ENCODE results near the gene RNF10.

- TF ChIP-seq CTCF (IDR thresholded peaks at IDR 0.05) (no peak), POLR2AphosphoS5 (IDR thresholded peaks at IDR 0.05) (no peak)
Observed at GRCh38 chr12:120544691-120545090, 10.5 kb downstream of the RNF10 start.

All from suprapubic skin (tissue), 3 donors.